Measurements from ENCODE around the gene ANKRD13C.

DNA sequence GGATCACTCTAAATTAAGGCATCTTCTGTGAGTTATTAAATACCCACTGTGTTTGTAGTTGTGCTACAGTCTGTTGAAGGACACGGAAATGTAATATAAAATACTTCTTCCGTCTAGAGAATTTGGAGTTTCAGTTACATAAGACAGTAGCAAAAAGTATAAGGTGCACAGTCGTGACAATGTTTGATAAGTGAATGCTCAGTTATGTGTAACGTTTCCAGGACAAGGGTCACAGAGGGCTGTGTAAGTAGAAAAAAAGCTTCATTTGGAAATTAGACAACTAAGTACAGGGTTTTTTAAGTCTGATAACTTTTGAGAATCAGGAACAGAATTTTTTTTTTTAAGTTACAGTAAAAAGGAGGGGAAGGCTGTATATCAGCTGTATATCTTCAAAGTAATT is 105.8 kb downstream of the ANKRD13C start:
- TF ChIP-seq, protein P1, sequence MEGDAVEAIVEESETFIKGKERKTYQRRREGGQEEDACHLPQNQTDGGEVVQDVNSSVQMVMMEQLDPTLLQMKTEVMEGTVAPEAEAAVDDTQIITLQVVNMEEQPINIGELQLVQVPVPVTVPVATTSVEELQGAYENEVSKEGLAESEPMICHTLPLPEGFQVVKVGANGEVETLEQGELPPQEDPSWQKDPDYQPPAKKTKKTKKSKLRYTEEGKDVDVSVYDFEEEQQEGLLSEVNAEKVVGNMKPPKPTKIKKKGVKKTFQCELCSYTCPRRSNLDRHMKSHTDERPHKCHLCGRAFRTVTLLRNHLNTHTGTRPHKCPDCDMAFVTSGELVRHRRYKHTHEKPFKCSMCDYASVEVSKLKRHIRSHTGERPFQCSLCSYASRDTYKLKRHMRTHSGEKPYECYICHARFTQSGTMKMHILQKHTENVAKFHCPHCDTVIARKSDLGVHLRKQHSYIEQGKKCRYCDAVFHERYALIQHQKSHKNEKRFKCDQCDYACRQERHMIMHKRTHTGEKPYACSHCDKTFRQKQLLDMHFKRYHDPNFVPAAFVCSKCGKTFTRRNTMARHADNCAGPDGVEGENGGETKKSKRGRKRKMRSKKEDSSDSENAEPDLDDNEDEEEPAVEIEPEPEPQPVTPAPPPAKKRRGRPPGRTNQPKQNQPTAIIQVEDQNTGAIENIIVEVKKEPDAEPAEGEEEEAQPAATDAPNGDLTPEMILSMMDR (IDR thresholded peaks at IDR 0.05; ENCODE audit: low read depth, low read length): no peak
- TF ChIP-seq EZH2phosphoT487 (IDR thresholded peaks at IDR 0.05; ENCODE audit: low read depth): no peak
